CD4-positive, alpha-beta T cell treated with Interleukin-4 for 4 hours (primary cell): Measurements from ENCODE around the gene SATL1.
"Not testable (repeated sequence)": the region's sequence is repeated elsewhere in the genome, so short reads cannot be mapped to it uniquely, and the experiment has no call there.

Source experiments
- DNase-seq: peaks from one replicate; pipeline ENCODE4 v3.0.0-alpha.2; 2020

The SATL1 gene

DNA sequence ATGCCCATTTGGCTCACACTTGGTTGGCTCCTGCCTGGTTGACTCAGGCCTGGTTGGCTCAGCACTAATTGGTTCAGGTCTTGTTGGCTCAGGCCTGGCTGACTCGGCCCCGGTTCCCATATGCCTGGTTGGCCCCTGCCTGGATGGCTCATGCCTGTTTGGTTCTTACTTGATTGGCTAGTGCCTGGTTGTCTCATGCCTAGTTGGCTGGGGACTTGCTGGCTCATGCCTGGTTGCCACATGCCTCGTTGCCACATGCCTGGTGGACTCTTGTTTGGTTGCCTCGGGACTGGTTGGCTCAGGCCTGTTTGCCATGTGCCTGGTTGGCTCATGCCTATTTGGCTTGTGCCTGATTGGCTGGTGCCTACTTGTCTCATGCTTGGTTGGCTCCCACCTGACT, 136.2 kb downstream of the SATL1 start:
- no peak for DNase-seq

DNA sequence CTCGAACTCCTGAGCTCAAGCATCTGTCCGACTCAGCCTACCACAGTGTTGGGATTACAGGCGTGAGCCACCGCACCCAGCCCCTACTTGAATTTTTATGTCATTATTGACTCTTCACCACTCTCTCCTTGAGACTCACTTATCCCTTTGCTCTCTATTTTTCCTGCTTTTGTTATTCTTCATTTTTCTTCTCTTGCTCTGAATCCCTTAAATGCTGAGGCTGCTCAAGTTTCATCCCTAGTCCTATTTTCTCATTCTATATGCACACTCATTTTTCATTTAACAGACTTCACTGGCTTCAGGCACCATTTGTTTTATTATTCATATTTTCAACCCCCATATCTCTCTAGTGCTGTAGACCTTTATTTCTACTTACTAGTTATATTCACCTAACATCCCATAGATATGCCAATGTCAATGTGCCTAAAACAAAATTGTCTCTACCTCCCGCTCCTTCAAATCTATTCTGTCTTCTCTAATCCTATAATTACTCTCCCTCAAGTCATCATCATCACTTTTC, 154.2 kb downstream of the SATL1 start:
- no peak for DNase-seq

DNA sequence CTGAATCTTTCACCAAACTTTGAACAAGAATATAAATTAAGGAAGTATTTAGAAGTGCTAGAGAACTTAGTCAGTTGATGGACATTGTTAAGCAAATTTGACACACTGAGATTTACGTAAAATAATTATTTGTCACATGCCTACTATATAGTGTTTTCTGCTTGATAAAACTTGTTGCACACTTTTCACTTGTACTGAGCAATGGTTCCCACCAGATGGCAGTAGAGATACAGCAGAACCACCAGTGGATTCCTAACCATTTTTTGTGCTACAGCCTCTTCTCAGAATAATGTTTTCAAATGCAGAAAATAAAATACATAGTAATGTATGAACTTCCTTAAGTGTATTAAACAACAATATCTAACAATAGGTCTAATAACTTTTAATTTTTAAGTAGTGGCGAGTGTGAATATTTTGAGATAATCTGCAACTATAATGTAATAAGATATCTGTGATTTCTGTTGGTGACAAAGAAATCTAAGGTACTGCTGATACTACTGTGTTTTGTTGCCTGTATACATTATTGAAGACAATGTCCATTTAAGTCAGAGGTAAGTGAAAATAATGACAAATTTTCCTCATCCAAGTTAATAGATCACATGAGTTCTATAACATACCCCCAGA, 158.7 kb downstream of the SATL1 start:
- peak; percentile 45 for DNase-seq

DNA sequence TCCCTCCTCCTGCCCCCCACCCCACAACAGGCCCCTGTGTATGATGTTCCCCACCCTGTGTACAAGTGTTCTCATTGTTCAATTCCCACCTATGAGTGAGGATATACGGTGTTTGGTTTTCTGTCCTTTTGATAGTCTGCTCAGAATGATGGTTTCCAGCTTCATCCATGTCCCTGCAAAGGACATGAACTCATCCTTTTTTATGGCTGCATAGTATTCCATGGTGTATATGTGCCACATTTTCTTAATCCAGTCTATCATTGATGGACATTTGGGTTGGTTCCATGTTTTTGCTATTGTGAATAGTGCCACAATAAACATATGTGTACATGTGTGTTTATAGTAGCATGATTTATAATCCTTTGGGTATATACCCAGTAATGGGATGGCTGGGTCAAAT, 166.3 kb downstream of the SATL1 start:
- not testable (repeated sequence) for DNase-seq

DNA sequence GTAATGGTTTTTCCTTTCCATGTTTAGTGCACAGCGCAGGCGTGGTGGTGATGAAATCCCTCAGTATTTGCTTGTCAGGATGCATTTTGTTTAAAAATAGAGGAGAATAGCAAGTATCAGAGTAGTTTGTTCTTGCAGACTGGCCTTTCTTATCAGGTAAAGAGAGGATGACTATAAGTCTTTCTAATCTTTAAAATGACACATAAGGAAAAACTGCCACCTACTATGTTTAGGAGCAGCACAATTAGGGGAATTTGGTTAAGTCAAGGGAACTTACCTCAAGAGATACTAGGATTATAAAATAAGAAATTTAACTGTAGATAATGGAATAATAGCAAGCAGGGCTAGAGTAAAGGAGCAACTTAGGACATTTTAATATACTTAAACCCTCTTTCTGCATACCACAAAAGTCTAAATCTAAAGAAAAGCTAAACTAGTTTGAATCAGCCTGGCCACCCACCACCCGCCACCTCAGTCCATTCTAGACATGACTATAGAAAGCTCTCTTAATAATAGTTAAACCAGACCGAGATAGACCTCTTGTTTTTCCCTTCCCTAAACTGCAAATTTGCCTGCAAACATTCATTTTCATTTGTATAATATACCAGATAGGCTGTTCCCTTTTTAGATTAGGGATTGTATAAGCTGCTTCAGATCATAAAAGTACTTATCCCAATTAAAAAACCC, 177.9 kb downstream of the SATL1 start:
- no peak for DNase-seq

DNA sequence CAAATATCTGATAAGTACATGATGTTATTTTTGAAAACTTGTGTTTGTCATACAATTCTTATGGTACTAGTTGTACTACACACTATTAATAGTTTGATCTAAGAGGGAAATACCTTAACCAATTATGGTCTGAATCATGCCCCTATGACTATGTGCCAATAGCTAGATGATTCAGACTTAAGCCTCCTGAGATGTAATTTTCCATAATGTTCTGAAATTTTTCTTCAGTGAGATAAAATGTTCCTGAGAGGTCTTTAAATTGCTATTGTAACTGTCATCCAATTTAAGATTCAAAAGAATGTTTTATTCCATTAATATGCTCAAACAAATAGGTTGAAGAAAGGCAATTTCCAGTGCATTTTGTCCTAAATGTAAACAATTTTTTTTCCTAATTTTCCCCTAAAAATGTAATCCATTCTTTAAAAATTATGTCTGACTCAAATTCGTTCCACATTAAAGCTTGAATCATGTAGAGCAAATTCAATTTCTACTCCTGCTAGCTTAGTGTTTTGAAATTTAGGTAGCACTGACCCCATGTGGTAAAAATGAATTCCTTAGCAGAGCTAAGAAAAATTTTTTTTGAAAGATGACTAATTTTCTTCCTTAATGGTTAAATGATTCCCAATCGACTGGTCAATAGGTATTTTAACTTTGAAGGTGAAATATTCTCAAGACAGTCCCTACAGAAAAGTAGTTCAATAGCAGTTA, 190.8 kb downstream of the SATL1 start:
- no peak for DNase-seq

DNA sequence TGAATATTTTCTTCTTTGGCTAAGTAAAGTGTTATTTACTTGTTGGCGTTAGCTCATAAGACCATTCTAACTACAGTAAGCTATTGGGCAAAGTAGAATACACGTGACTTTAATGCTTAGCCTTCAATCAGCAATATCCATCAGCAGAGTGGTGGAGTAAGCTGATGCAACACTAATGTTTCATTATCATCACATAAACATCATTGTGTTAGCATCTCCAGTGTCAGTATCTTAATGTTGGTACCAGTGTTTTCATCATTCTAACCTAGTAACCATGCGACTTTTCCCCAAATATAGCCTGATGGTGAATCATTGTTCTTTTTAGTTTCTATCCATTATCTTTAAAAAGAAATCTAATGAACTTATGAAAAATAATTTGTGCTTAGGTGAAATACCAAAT, 191.4 kb downstream of the SATL1 start:
- DNase-seq = no peak

DNA sequence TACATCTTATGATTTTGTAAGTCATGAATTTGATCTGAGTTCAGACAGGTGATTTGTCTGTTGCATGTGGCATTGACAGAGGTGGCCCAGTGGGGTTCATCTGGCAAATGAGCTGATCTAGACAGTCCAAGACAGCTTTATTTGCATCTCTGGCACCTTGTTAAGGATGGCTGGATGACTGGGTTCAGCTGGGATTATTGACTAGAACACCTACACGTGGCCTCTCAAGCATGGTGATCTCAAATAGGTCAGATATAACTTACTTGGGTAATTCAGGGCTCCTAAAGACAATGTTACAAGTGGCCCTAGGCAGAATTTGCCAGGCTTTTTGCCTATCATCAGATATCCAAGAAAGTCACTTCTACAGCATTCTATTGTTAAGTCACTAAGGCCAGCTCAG, 192.0 kb downstream of the SATL1 start:
- no peak for DNase-seq
